ENCODE data around the gene LAMTOR2. TPM values are rescaled to one million over a fixed set of nuclear protein-coding genes. Genes with fewer than 3 reads are reported as not detected.

LAMTOR2 gene
- total and polyA plus RNA-seq, 10 of the 15 experiments (the other 5 are each of a cell fraction or from before 2014, with no cell fraction given) = 71.9 to 264 (median 97.0) TPM

- H2AFZ ChIP-seq (ENCODE audit: control insufficient read depth, low read depth, low read length) = peak overlapping the region; percentile 98
- in situ Hi-C loops (cut with MboI) = no loop called here
- H3K27me3 ChIP-seq (replicated peaks in 1 of 2; ENCODE audit: control insufficient read depth in 2 of 2, insufficient read depth in 2 of 2, low read length in 1 of 2) = no peaks in the 10 kb centered on the region
- TF ChIP-seq SMAD5 (IDR thresholded peaks at IDR 0.05; ENCODE audit: low read depth) (0 out of 2 replicates have a peak, but pooled peaks have one; percentile 31), SPI1 (IDR thresholded peaks at IDR 0.05; ENCODE audit: borderline replicate concordance, insufficient read depth, low read depth, low read length) (peak; percentile 85; the same call in 1 of the 2 replicates), TCF7 (IDR thresholded peaks at IDR 0.05; ENCODE audit: borderline replicate concordance) (no peak)
- 19% methylated on average over 17 of the region's 17 CpGs for WGBS (ENCODE audit: insufficient coverage, insufficient replicate concordance, low lambda C conversion rate, missing lambda C conversion rate)
- H3K36me3 ChIP-seq (ENCODE audit: control insufficient read depth in 2 of 2, insufficient read depth in 2 of 2, low read length in 1 of 2) = no peaks in the 10 kb centered on the region
- H3K9me3 ChIP-seq (replicated peaks; ENCODE audit: control insufficient read depth, insufficient read depth, low read length) = no peaks in the 10 kb centered on the region
- peak overlapping the region; percentile 99 for H3K4me2 ChIP-seq (ENCODE audit: control insufficient read depth, insufficient read depth)
- H3K27ac ChIP-seq (ENCODE audit: control insufficient read depth, insufficient read depth) = peak overlapping the region; percentile 95
- H4K20me1 ChIP-seq (ENCODE audit: control insufficient read depth, insufficient read depth) = no peaks in the 10 kb centered on the region
- H3K4me1 ChIP-seq (ENCODE audit: control insufficient read depth, insufficient read depth, low read length) = no peaks in the 10 kb centered on the region; the same call in 1 of the 2 replicates
- SMC1A ChIA-PET (ENCODE audit: uncharacterized antibody, unreplicated experiment) = interaction anchor here (1.0 to 2.3 kb wide), 2 partner anchors 11 to 117 kb away, joined by 4 to 7 read pairs; no protein-coding TSS in a partner anchor
- CTCF ChIA-PET = interaction anchor here (1.2 to 3.1 kb wide), 2 partner anchors 10 to 66 kb away, joined by 5 to 28 read pairs; no protein-coding TSS in a partner anchor
- RAD21 ChIA-PET (ENCODE audit: unreplicated experiment) = interaction anchor here (1.1 kb wide), 1 partner anchor 11 kb away, joined by 3 read pairs; no protein-coding TSS in a partner anchor
- H3K79me2 ChIP-seq (ENCODE audit: control insufficient read depth, insufficient read depth, low read length) = peaks cover 19% of the 10 kb centered on the region
- FAIRE-seq (no peak), ATAC-seq (peak; percentile 1; the same call in 1 of the 3 replicates), DNase-seq (ENCODE audit: low read depth, low spot score) (no peak)
- intact Hi-C loops (cut with micrococcal nuclease; ENCODE audit: unreplicated experiment) = loop anchor here (2.0 to 10.0 kb wide), 3 partner anchors 35 to 201 kb away; partner anchors contain the start of genes GON4L, SSR2 and SYT11
- POLR2A ChIA-PET = interaction anchor here (0.7 to 1.2 kb wide), 2 partner anchors 35 to 110 kb away, joined by 3 to 4 read pairs; partner anchors contain the start of gene SSR2
- H3K4me3 ChIP-seq = peak overlapping the region; percentile 93
- H3K9ac ChIP-seq (ENCODE audit: control insufficient read depth, insufficient read depth, low read length) = peak overlapping the region; percentile 96
- no TSS peak for BruUV-seq (replicated peaks)
These were observed 883 bp downstream of the LAMTOR2 start for GRCh38 chr1:156055281-156056048.

GRCh38 chr1:156056326-156056849, 1.8 kb downstream of the LAMTOR2 start:
- whole genome bisulfite sequencing (ENCODE audit: insufficient coverage, insufficient replicate concordance, low lambda C conversion rate, missing lambda C conversion rate) = 100% methylated on average over 1 of the region's 1 CpG
- H3K27me3 ChIP-seq (replicated peaks in 1 of 2; ENCODE audit: control insufficient read depth in 2 of 2, insufficient read depth in 2 of 2, low read length in 1 of 2) = no peaks in the 10 kb centered on the region
- CTCF ChIA-PET = interaction anchor here (0.5 to 3.1 kb wide), 4 partner anchors 9 to 176 kb away, joined by 4 to 28 read pairs (median 5); no protein-coding TSS in a partner anchor
- no peaks in the 10 kb centered on the region; the same call in 1 of the 2 replicates for H3K4me1 ChIP-seq (ENCODE audit: control insufficient read depth, insufficient read depth, low read length)
- H3K27ac ChIP-seq (ENCODE audit: control insufficient read depth, insufficient read depth) = no peak overlapping the region
- DNase-seq (ENCODE audit: low read depth, low spot score) (no peak), ATAC-seq (no peak), FAIRE-seq (no peak)
- POLR2A ChIA-PET = interaction anchor here (1.2 kb wide), 2 partner anchors 43 to 111 kb away, joined by 3 to 4 read pairs; no protein-coding TSS in a partner anchor
- H3K9ac ChIP-seq (ENCODE audit: control insufficient read depth, insufficient read depth, low read length) = no peak overlapping the region
- RAD21 ChIA-PET (ENCODE audit: unreplicated experiment) = interaction anchor here (1.1 to 1.8 kb wide), 2 partner anchors 10 to 118 kb away, joined by 3 to 5 read pairs; no protein-coding TSS in a partner anchor
- no peaks in the 10 kb centered on the region for H3K9me3 ChIP-seq (replicated peaks; ENCODE audit: control insufficient read depth, insufficient read depth, low read length)
- BruUV-seq (replicated peaks) = no TSS peak
- no peaks in the 10 kb centered on the region for H3K36me3 ChIP-seq (ENCODE audit: control insufficient read depth in 2 of 2, insufficient read depth in 2 of 2, low read length in 1 of 2)
- peaks cover 19% of the 10 kb centered on the region for H3K79me2 ChIP-seq (ENCODE audit: control insufficient read depth, insufficient read depth, low read length)
- intact Hi-C loops (cut with micrococcal nuclease; ENCODE audit: unreplicated experiment) = loop anchor here (10.0 kb wide), 1 partner anchor 202 kb away; the partner anchor contains the start of genes GON4L and SYT11
- no peak overlapping the region for H2AFZ ChIP-seq (ENCODE audit: control insufficient read depth, low read depth, low read length)
- TF ChIP-seq RUNX3 (IDR thresholded peaks at IDR 0.05; ENCODE audit: low read length) = no peak
- no peak for TF ChIP-seq NFYB (IDR thresholded peaks at IDR 0.05; ENCODE audit: insufficient read depth, low read depth, low read length)
- TF ChIP-seq GATAD2B (conservative IDR thresholded peaks at IDR 0.05; ENCODE audit: low read depth) = no peak
- TF ChIP-seq STAT3 (IDR thresholded peaks at IDR 0.05; ENCODE audit: low read depth, low read length) = no peak
- in situ Hi-C loops (cut with MboI) = no loop called here
- SMC1A ChIA-PET (ENCODE audit: uncharacterized antibody, unreplicated experiment) = interaction anchor here (2.0 to 2.3 kb wide), 2 partner anchors 10 to 118 kb away, joined by 7 to 12 read pairs; no protein-coding TSS in a partner anchor
- H4K20me1 ChIP-seq (ENCODE audit: control insufficient read depth, insufficient read depth) = no peaks in the 10 kb centered on the region
- H3K4me3 ChIP-seq = no peak overlapping the region
- peak overlapping the region; percentile 28; the same call in 1 of the 2 replicates for H3K4me2 ChIP-seq (ENCODE audit: control insufficient read depth, insufficient read depth)

Data from GM12878 (cell line).